HG03045 (cell line): ENCODE measurements around the gene TRMO.

ENCODE experiments used
- ATAC-seq: cut with Tn5 transposase; IDR thresholded peaks from one replicate; pipeline ENCODE4 v1.9.1; 2021; ENCODE audit warnings: mild to moderate bottlenecking, moderate library complexity; ENCODE audit not compliant: unreplicated experiment

TRMO gene

DNA sequence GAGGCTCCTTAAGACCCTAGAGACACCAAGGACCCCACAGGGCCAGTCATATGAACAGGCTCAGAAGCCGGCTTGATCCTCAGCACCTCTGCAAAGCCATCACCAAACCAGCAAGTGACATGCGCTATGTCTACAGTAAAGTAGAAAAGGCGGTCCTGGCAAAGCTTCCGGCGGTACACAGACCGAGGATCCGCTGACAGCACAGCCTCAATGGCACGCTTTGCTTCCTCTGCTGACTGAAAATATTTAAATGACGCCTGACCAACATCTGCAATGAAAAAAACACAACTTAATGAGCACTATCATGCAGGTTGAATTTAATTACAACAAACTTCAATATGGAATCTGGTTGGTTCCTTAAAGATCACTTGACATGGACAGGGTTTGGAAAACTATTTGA lies 17.6 kb downstream of the TRMO start:
- ATAC-seq: no peak

DNA sequence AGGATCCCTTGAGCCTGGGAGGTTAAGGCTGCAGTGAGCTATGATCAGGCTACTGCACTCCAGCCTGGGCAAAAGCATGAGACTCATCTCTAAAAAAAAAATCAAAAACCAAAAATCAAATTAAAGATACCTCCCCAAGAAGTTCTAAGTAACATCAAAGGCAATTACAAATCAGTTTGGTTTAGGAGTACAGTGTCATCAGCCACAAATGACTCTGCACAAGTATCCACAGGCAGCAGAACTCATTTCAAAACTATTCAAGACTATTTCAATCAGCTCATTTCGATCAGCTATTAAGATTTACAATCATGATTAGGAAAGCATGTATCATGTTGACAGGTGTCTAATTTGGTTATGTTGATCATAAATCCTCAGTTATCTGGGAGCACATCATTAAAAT lies 19.1 kb downstream of the TRMO start:
- ATAC-seq: no peak

DNA sequence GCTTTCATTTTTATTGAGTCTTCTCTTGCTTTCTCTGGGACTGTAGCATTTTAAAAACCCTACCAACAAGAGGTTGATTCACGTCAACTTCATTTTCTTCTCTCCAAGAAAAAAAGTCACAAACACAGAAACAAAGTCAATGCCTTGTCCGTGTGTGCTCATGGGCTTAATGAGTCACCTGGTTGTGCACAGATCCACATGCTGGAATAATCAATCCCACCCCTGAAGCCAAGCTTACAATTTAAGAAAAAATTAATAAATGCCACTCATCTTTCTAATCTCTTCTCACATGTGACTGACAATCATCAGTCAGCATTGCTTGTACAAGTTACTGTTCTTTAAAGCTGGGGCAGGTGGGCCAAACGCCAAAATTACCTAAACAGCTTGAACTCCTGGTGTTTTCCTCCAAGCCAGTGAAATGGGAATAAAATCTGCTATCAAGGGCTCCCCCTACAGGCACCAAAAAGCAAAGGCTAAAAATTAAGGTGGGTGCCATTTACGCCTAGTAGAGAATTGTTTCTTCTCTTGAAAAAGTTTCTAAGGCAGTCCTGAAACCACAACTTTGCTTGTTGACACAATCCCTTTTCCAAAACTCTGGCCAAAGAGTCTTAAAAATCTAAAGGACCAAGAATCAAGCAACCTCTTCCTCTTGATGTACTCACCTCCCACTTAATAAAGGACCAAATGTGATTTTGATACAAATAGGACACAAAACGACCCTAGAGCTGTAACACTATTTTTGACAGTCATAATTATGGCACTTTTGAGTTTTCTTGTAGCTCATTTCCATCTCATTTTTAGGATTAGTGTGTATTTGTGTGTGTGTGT lies 21.3 kb downstream of the TRMO start:
- no peak for ATAC-seq

DNA sequence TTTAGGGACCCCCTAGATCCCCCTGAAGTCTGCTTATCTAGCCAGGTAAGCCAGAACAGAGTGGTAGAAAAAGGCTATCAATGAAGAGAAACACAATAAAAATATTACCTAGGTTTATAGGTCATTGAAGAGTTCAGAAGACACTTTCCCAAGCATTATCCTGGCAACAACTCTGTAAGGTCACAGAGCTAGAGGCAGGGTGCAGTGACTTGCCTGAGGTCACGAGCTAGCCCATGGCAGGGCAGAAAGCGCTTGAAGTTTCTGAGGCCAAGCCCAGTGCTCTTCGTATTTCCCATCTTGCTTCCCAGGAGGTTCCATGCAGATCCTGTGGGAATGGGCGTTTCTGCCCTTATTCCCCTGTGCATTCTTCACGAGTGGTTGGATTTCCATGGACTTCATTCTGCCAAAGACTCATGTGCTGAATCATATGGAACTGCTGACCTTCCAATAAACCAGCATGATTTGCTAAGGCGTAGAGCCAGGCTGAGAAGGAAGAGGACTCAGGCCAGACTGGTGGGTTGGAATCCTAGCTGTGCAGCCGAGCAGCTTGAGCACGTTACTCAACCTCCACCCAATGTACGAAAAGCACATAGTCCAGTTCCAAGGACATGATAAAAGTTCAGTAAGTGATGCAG lies 22.1 kb downstream of the TRMO start:
- ATAC-seq: no peak

DNA sequence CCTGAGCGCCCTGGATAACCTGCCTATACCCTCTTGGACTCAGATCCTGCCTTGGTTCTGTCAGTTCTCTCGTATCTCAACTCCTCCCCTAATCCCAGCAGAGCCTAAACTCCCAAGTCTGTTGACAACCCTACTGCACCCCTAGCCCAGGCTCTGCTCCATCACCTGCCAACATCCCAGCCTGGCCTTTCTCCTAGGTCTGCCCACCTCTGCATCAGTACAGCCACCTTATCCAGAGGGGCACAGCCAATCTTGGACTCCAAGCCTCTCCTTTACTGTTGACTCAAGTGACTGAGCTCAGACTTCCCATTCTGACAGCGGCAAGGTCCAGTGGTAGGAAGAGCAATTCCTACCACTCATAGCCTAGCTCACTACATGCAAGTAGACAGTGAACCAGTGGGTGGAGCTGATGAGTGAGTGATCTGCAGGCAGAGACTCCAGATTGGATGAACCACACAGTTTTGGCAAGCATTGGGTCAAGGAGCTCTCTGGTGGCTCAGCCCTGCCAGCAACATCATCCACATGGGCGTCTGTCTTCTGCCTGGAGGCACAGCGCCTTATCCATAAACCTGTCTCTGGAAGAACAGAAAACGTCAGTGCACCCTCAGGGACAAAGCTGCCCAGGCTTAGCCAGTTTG lies 26.5 kb downstream of the TRMO start:
- ATAC-seq: no peak

DNA sequence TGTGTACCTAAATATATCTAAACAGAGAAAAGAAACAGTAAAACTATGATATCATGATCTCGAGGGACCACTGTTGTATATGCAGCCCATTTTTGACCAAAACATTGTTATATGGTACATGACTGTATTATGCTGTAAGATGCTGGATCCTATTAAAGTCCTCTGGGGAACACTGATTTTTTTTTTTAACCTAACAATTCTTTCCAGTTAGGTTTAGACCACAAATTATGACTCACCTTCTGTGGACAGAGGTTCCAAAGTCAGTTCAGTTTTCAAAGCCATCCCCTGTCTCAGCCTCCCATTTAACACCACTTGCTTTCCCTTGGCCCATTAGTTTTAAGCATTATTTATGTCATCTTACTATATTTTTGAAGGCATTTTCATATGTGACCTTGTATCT lies 27.1 kb downstream of the TRMO start:
- no peak for ATAC-seq

DNA sequence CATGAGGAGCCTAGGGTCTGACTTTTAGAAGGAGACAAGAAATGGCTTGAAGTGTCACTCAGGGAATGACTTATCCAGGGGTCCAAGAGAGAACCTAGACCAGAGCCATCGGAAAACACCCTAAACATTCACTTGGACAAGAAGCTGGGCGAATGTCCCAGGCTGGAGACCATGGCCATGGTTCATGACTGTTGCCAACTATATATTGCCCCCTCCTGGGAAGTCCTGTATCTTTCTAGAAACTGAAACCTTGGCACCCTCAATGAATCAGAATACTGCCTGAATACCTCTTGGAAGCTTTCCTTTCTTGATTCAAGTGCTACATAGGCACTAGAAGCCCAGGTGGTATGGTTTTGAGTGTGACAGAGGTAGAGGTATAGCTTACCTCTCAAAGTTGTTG lies 29.9 kb downstream of the TRMO start:
- no peak for ATAC-seq

DNA sequence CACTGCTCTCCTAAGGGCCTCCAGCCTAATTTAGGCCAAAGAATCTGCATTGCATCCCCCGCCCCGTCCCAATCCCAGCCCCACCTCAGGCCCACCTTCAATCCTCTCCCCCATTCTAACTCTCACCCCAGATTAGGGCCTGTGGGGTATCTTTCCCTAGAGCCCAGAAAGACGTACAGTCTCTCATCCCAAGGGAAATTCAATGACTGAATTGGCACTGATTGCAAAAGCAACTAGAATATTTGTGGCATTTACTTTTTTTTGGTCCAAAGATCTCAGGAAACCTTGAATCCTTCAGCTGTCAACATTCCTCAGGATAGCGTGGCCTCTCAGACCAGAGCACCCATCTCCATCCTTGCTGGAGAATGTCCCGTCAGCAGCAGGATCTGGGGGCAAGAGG lies 30.6 kb downstream of the TRMO start:
- ATAC-seq: no peak

DNA sequence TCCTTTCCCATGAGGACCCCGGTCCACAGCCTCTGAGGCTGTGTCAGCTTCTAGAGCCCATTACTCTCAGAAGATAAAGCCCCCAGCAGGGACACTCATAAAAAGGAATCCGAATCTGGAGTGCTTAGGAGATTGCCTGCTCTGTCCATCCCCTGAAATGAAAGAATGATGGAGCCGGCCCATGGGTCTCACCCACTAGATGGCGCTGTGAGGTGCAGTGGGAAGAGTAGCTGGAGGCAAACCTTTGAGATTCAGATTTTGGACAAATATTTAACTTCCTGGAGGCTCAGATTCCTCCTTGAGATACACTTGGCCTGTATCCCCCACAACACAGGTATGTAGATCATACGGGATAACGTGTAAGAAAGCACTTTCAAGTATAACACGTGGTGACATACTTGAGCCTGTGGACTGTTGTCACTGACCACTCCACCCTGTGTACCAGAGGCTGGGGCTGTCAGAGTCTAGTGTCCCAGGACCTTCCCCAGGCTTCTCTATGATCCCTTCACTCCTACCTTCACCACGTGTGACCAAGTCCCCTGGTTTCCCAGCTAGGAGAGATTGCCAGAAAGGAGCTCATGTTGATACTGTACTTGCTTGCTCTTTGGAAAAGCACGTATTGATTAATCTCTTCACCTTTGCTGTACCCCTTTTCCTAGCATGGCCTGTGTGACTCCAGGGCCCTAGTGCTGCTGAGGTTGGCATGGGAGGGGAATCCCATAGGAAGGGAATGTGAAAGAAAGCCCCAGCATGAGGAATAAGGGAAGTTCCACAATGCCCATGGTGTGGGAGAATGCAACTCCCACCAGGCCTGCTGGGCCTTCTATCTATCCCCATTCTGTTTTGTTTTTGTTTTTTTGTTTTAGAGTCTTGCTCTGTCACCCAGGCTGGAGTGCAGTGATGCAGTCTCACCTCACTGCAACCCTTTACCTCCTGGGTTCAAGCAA lies 32.1 kb downstream of the TRMO start:
- no peak for ATAC-seq

DNA sequence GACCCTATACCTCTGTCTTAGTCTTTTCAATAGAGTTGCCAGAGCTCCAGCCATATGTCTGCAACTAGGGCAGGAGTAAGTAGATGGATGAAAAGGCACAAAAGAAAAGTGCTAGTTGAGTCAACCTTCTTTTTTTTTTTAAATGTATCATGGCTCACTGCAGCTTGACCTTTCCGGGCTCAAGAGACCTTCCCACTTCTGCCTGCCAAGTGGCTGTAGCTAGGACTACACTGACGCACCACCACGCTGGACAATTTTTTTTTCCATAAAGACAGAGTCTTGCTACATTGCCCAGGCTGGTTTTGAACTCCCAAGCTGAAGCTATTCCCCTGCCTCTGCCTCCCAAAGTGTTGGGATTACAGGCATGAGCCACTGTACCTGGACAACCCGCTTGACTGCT lies 42.0 kb downstream of the TRMO start:
- ATAC-seq: no peak

DNA sequence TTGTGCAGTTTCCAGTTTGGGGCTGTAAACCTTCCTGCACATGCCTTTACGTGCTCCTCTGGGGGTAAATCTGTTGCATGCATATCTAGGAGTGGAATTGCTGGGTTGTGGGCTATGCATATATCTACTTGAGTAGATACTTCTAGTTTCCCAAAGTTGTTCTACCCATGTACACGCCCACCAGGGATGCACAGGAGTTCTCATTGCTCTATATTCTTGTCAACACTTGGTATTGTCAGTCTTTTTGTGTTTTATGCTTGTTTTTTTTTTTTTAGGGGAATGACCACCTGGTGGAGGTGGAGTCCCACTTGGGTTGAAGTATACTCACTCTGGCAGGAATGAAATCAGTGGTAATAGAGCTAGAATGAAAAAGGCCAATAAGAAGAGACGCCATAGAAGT lies 46.2 kb downstream of the TRMO start:
- ATAC-seq: no peak

DNA sequence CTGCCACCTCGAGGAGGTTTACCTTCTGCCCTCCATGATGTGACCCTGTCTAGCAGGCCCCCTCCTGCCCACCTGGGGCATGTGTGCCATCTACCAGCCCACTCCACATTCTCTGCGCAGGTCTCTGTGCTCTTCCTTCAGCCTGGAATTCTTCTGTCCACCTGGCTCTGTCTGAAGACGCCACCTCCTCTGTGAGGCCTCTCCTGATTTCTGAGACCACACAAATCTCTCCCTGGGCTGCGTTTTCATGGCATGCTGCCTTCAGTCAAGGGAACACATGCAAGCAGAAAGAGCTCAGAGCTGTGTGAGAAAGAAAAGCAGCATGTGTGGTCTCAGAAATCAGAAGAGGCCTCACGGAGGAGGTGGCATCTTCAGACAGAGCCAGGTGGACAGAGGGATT lies 47.2 kb downstream of the TRMO start:
- no peak for ATAC-seq

DNA sequence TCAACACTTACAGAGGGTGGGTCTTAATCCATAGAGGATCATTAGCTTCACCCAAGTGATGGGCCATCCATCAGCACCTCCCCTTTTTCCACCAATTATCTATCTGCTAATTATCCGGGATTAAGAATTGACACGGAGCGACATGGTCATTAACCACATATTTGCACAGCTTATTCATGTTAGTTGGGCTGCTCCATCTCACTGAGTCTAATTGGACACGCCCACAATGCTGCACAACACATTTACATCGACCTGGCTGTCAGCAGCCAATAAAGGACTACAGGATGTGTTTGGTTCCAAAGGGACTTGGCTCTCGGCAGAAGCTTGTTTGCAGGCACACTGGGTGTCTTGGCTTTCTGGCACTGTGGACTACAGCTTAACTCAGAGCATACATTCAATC lies 47.7 kb downstream of the TRMO start:
- no peak for ATAC-seq

DNA sequence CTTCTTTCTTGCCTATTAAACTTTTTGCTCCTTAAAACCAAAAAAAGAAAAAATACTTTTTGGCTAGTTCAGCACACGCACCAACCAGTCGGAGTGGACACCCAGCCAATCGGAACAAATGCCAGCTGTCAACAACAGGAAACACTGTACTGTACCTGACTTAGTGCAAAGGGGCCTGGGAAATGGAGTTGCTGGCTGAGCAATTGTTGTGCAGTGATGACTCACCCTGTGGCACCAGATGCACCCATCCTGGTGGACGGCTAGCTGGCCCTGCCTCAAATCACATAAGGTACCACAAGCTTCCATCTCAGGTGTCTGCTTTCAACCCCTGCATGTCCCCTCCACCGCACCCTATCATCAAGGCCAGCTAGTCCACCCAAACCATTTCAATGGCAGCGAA lies 48.4 kb downstream of the TRMO start:
- no peak for ATAC-seq

DNA sequence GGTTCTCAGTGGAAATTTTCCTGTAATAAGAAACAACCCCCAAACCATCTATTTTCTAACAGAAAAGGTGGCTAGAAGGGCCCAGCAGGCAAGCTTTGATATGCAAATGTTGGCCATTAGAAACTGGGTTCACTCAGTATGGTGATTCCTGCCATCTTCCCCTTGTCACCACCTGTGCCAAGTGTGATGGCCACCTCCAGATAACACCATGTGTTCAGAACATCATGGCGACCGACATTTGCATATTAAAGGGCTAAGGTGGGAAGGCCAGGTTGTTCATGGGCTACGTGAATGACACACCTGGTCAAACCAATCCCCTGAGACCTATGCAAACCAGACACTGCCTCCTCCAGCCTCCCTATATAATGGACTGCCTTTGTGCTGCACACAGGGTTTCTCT lies 48.9 kb downstream of the TRMO start:
- no peak for ATAC-seq

DNA sequence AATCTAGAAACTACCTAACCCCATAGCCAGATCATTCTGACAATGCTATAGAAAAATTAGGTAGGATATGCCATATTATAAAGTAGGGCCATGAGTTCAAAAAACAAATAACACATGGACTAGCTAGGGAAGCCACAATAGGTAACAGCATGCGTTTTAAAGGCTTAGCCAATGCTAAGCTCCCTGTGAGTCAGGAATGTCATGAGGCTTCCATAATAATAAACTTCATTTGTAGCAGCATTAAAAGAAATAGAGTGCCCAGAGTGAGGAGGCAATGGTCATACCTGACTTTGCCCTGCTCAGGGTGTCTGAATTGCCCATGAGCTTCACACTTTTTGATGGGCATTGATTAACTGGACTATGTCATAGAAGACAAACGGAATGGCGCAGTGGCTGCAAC lies 53.4 kb downstream of the TRMO start:
- no peak for ATAC-seq

DNA sequence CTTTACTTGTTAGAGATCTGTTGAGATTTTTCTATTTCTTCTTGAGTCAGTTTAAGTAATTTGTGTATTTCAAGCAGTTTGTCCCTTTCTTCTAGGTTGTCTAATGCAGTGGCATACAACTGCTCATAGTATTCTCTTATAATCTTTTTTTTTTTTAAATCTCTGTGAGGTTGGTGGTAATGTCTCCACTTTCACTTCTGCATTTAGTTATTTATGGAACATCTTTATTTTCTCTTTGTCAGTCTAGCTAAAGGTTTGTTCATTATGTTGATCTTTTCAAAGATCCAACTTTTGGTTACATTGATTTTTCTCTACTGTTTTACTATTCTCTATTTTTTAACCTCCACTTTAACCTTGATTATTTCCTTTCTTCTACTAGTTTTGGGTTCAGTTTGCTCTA lies 55.5 kb downstream of the TRMO start:
- ATAC-seq: no peak

DNA sequence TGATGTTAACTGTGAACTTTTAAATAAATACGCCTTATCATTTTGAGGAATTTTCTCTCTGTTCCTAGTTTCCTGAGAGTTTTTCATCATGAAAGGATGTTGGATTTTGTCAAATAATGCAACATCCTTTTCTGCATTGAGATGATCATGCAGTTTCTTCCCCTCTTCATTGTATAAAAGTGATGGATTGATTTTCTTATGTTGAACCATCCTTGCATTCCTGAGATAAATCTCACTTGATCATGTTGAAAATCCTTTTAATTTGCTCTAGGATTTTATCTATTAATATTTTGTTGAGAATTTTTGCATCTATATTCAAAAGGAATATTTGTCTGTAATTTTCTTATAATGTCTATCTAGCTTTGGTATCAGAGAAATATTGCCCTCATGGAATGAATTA lies 56.0 kb downstream of the TRMO start:
- ATAC-seq: no peak

DNA sequence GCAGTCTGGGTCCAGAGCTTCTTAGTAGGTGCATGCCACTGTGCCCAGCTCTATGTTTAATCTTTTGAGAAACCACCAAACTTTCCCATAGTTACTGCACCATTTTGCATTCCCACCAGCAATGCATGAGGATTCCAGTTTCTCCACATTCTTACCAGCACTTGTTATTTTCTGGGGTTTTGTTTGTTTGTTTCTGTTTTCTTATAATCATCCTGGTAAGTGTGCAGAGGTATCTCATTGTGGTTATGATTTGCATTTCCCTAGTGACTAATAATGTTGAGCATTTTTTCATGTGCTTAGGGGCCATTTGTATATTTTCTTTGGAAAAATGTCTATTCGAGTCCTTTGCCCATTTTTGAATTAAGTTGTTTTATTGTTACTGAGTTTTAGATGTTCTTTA lies 57.9 kb downstream of the TRMO start:
- ATAC-seq: no peak

DNA sequence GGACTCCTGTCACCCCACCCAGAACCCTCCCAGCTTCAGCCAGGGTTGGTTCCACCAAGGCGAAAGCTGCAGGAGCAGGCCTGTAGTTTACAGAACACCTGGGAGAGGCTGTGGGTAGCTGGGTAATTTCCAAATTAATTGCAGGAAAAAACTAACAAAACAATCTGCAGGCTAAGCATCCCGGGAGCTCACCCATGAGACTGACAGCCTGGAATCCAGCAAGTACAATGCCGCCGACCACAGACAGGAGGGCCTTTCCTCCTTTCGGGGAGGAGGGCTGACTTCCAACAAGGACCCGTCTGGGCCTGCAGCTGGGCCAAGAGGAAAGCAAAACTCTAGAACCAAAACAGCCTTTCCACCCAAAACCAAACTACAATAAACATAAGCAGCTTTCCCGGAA lies 59.0 kb downstream of the TRMO start:
- no peak for ATAC-seq

DNA sequence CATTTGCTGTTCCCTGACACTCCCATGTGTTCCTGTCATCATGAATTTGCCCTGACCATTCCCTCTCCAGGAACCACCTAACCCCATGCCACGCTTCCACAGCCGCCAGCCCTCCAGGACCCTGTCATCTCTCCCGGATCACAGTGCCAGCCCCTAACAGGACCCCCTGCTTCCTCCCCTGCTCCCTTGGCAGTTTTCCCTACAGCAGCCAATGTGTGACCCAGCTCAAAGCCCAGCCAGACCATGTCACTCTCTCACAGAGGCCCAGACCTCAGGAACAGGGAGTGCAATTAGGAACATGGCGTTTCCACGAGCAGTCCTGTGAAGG lies 61.2 kb downstream of the TRMO start:
- ATAC-seq: no peak
